Loucy (cell line): ENCODE data around the gene TBC1D22A.
"Not testable (repeated sequence)": the region's sequence is repeated elsewhere in the genome, so short reads cannot be mapped to it uniquely, and the experiment has no call there.

Experiments
- H2AFZ ChIP-seq: fragments of 200-600 bp; sonication (generic); 2 replicates; pipeline ENCODE4 v1.6.0; 2016; ENCODE audit warnings: antibody characterized with exemption, mild to moderate bottlenecking, low read length, moderate library complexity
- H3F3A ChIP-seq: fragments of 200-600 bp; 2 replicates; pipeline ENCODE4 v1.6.0; 2016; ENCODE audit warnings: antibody characterized with exemption, low read depth, mild to moderate bottlenecking
- H3K27me3 ChIP-seq: fragments of 200-600 bp; sonication (generic); 2 replicates; pipeline ENCODE4 v1.6.1; 2014; ENCODE audit warnings: low read length, mild to moderate bottlenecking; ENCODE audit not compliant: insufficient read depth, poor library complexity, severe bottlenecking
- H3K36me3 ChIP-seq: fragments of 200-600 bp; sonication (generic); 2 replicates; pipeline ENCODE4 v1.6.1; 2016; ENCODE audit warnings: low read length; ENCODE audit not compliant: insufficient read depth
- H3K4me1 ChIP-seq: fragments of 200-600 bp; sonication (generic); 2 replicates; pipeline ENCODE4 v1.5.1; 2014; ENCODE audit warnings: low read length, mild to moderate bottlenecking; ENCODE audit not compliant: insufficient read depth, poor library complexity, severe bottlenecking
- H3K4me2 ChIP-seq: fragments of 200-600 bp; sonication (generic); 2 replicates; pipeline ENCODE4 v1.6.0; 2014; ENCODE audit warnings: antibody characterized with exemption, low read length, low read depth, mild to moderate bottlenecking; ENCODE audit not compliant: poor library complexity, severe bottlenecking
- H3K4me3 ChIP-seq: fragments of 200-600 bp; sonication (generic); 2 replicates; pipeline ENCODE4 v1.5.1; 2014; ENCODE audit warnings: low read length, mild to moderate bottlenecking, mixed read lengths; ENCODE audit not compliant: poor library complexity, severe bottlenecking
- H3K79me2 ChIP-seq: fragments of 200-600 bp; sonication (generic); 2 replicates; pipeline ENCODE4 v1.6.1; 2014; ENCODE audit warnings: low read length; ENCODE audit not compliant: insufficient read depth
- H3K9ac ChIP-seq: fragments of 200-600 bp; sonication (generic); 2 replicates; pipeline ENCODE4 v1.6.0; 2014; ENCODE audit warnings: mild to moderate bottlenecking, low read depth, low read length, moderate library complexity; ENCODE audit not compliant: poor library complexity, severe bottlenecking
- H3K9me2 ChIP-seq: fragments of 200-600 bp; sonication (generic); replicated peaks from 2 replicates; pipeline ENCODE4 v1.6.1; 2016; ENCODE audit warnings: low read depth, low read length, mixed read lengths
- H3K9me3 ChIP-seq: fragments of 200-600 bp; sonication (generic); 2 replicates; pipeline ENCODE4 v1.6.1; 2014; ENCODE audit warnings: mild to moderate bottlenecking, antibody characterized with exemption, low read length, low read depth; ENCODE audit not compliant: insufficient read depth
- H4K20me1 ChIP-seq: fragments of 200-600 bp; sonication (generic); 2 replicates; pipeline ENCODE4 v1.6.0; 2014; ENCODE audit warnings: antibody characterized with exemption, low read length, mild to moderate bottlenecking; ENCODE audit not compliant: insufficient read depth, poor library complexity, severe bottlenecking
- EZH2phosphoT487 ChIP-seq: fragments of 200-600 bp; IDR thresholded peaks from 2 replicates; pipeline ENCODE4 v1.6.1; 2018; ENCODE audit warnings: antibody characterized with exemption, mild to moderate bottlenecking, moderate library complexity, borderline replicate concordance
- TF ChIP-seq, protein P1 (sequence below): fragments of 200-600 bp; sonication (generic); conservative IDR thresholded peaks from 2 replicates; pipeline ENCODE4 v1.5.1; 2014; ENCODE audit warnings: mild to moderate bottlenecking, antibody characterized with exemption, low read length

TBC1D22A gene

DNA sequence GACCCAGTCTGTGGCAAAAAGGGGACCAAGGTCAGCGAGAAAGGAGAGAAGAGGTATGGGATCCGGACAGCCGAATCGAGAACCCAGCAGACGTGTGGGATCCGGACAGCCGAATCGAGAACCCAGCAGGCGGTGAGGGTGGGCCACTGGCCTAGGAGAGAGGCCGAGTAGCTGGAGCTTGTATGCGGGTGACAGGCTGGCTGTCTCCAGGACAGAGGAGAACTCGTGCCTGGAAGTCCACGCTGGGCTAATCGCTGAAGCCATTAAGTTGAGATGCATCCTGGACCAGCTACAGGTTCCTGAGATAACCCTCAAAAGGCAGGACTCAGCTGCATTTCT is 30.4 kb upstream of the TBC1D22A start:
- H3K4me2 ChIP-seq, result no peak overlapping the region
- H4K20me1 ChIP-seq, result peaks cover 56% of the 10 kb centered on the region
- peaks cover 87% of the 10 kb centered on the region for H3K79me2 ChIP-seq
- peaks cover 5% of the 10 kb centered on the region; the same call in 1 of the 2 replicates for H3K36me3 ChIP-seq
- no peak for TF ChIP-seq EZH2phosphoT487
- TF ChIP-seq, protein P1, sequence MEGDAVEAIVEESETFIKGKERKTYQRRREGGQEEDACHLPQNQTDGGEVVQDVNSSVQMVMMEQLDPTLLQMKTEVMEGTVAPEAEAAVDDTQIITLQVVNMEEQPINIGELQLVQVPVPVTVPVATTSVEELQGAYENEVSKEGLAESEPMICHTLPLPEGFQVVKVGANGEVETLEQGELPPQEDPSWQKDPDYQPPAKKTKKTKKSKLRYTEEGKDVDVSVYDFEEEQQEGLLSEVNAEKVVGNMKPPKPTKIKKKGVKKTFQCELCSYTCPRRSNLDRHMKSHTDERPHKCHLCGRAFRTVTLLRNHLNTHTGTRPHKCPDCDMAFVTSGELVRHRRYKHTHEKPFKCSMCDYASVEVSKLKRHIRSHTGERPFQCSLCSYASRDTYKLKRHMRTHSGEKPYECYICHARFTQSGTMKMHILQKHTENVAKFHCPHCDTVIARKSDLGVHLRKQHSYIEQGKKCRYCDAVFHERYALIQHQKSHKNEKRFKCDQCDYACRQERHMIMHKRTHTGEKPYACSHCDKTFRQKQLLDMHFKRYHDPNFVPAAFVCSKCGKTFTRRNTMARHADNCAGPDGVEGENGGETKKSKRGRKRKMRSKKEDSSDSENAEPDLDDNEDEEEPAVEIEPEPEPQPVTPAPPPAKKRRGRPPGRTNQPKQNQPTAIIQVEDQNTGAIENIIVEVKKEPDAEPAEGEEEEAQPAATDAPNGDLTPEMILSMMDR, result no peak
- H3K4me3 ChIP-seq, result no peak overlapping the region
- no peaks in the 10 kb centered on the region for H3F3A ChIP-seq
- no peaks in the 10 kb centered on the region for H3K9me3 ChIP-seq
- peaks cover 32% of the 10 kb centered on the region for H3K4me1 ChIP-seq
- no peaks in the 10 kb centered on the region for H3K27me3 ChIP-seq
- no peak overlapping the region for H3K9ac ChIP-seq
- no peak overlapping the region for H2AFZ ChIP-seq
- H3K9me2 ChIP-seq, result no peaks in the 10 kb centered on the region

DNA sequence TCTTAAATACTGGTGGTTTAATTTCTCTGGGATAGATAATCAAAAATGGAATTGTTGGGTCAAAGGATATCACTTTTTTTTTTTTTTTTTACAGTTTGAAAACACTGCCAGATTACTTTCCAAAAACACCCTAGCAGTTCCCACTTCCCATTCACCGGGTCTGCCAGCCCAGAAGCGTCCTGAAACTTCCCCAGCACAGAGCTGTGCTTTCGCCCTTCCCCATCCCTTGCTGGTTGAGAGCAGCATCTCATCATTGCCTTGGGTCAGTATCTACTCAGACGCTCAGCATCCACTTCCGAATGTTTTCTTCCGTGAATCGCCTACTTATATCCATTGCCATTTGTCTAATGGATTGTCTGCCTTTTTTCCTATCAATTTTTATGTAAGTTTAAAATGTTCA is 29.9 kb upstream of the TBC1D22A start:
- Histone ChIP-seq H4K20me1 (peaks cover 61% of the 10 kb centered on the region), H3K36me3 (peaks cover 5% of the 10 kb centered on the region; the same call in 1 of the 2 replicates), H3F3A (no peaks in the 10 kb centered on the region), H3K9me2 (no peaks in the 10 kb centered on the region), H3K27me3 (no peaks in the 10 kb centered on the region), H3K4me1 (peaks cover 35% of the 10 kb centered on the region), H3K9me3 (no peaks in the 10 kb centered on the region), H3K4me2 (no peak overlapping the region), H3K79me2 (peaks cover 87% of the 10 kb centered on the region), H3K4me3 (no peak overlapping the region), H3K9ac (no peak overlapping the region), H2AFZ (no peak overlapping the region)
- TF ChIP-seq EZH2phosphoT487, result no peak
- TF ChIP-seq, protein P1, result no peak

DNA sequence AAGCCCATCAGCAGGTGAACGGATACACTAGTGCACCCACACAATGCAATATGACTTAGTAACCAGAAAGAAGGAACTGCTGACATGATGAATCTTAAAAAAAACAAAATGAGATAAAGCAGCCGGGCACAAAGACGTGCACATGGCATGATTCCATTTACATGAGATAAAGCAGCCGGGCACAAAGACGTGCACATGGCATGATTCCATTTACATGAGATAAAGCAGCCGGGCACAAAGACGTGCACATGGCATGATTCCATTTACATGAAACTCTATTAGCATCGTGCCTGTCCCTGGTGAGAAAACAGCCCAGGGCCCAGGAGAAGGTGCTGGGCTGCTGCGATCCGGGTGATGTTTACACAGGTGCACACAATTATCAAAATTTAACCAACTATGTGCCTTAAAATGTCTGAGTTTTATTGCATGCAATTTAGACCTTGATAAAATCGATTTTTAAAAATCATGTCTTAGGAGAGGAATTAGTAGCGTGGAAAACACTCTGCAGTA is 28.2 kb upstream of the TBC1D22A start:
- H3K9me3 ChIP-seq, H3K9me2 ChIP-seq, H3K9ac ChIP-seq, H3K27me3 ChIP-seq, H2AFZ ChIP-seq, H3F3A ChIP-seq, H3K36me3 ChIP-seq: not testable (repeated sequence)
- Histone ChIP-seq H3K4me2 (peak overlapping the region; percentile 74), H3K4me1 (peaks cover 42% of the 10 kb centered on the region), H4K20me1 (peaks cover 52% of the 10 kb centered on the region), H3K79me2 (peaks cover 73% of the 10 kb centered on the region), H3K4me3 (peak overlapping the region; percentile 81)

DNA sequence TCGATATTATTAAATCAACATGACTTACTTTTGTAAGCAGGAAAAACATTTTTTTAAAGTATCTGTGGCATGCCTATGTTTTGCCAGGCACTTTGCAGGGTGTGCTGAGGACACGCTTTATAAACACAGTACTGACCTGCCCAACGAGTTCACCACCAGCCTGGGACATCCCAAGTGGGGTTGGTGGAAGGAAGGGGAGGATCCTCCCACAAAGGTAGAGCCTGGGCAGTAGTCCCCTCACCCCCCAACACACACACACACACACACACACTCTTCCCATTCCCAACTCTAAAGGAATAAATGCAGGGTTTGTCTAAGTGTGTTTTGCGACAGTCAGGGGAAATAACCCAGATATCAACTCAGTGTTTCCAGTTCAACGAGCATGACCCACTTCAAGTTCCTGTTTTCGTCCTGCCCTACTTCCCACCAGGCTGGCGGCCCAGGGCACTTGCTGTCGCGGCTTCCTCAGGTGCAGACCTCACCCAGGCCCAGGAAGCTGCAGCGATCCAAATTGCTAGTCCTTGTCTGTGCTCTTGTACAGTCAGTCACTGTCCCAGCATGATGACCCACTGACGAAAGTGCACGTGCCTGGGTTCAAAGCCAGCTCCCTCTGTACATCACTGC is 27.5 kb upstream of the TBC1D22A start:
- no peaks in the 10 kb centered on the region for H3K9me2 ChIP-seq
- peak overlapping the region; percentile 81 for H3K4me3 ChIP-seq
- no peaks in the 10 kb centered on the region for H3K27me3 ChIP-seq
- H3K4me2 ChIP-seq, result peak overlapping the region; percentile 74
- H3K9ac ChIP-seq, result peak overlapping the region; percentile 77
- no peaks in the 10 kb centered on the region for H3K9me3 ChIP-seq
- H3K79me2 ChIP-seq, result peaks cover 69% of the 10 kb centered on the region
- H4K20me1 ChIP-seq, result peaks cover 52% of the 10 kb centered on the region
- H3F3A ChIP-seq, result no peaks in the 10 kb centered on the region
- no peak for TF ChIP-seq EZH2phosphoT487
- TF ChIP-seq, protein P1, result no peak
- no peaks in the 10 kb centered on the region for H3K36me3 ChIP-seq
- H2AFZ ChIP-seq, result no peak overlapping the region
- peaks cover 42% of the 10 kb centered on the region for H3K4me1 ChIP-seq
